Suprapubic skin (tissue), 3 donors: ENCODE measurements around the gene ODAD4.

Source experiments
- CTCF ChIP-seq, 2 donors: fragments of 200-600 bp in 1 of 2; fragments of 450-650 bp in 1 of 2; sonication (generic) in 1 of 2; IDR thresholded peaks; one replicate each; pipeline ENCODE4 v1.5.1; 2016 to 2019; ENCODE audit warnings: antibody characterized with exemption in 2 of 2, mild to moderate bottlenecking in 1 of 2, moderate library complexity in 1 of 2
- EP300 ChIP-seq: sonication (generic); formaldehyde crosslinking; IDR thresholded peaks from one replicate; pipeline ENCODE4 v1.6.1; 2017; ENCODE audit warnings: antibody characterized with exemption
- POLR2A ChIP-seq, 2 donors: fragments of 450-650 bp; IDR thresholded peaks; one replicate each; pipeline ENCODE4 v1.6.1; 2017; ENCODE audit warnings: antibody characterized with exemption in 2 of 2, mild to moderate bottlenecking in 2 of 2, moderate library complexity in 2 of 2

- TF ChIP-seq EP300 (no peak), POLR2A (IDR thresholded peaks at IDR 0.05) (no peak), CTCF (IDR thresholded peaks at IDR 0.05) (no peak)
Measured at GRCh38 chr17:41992576-41992975, 62.2 kb downstream of the ODAD4 start.
